Activated CD4-positive, CD25-positive, alpha-beta regulatory T cell (primary cell): ENCODE data around the gene TAP2.
"Not testable (repeated sequence)": the region's sequence is repeated elsewhere in the genome, so short reads cannot be mapped to it uniquely, and the experiment has no call there.

Source experiments
- DNase-seq, 4 experiments: peaks; one replicate each; lab custom pipeline; 2025; lab: John Stamatoyannopoulos, UW

The TAP2 gene

DNA sequence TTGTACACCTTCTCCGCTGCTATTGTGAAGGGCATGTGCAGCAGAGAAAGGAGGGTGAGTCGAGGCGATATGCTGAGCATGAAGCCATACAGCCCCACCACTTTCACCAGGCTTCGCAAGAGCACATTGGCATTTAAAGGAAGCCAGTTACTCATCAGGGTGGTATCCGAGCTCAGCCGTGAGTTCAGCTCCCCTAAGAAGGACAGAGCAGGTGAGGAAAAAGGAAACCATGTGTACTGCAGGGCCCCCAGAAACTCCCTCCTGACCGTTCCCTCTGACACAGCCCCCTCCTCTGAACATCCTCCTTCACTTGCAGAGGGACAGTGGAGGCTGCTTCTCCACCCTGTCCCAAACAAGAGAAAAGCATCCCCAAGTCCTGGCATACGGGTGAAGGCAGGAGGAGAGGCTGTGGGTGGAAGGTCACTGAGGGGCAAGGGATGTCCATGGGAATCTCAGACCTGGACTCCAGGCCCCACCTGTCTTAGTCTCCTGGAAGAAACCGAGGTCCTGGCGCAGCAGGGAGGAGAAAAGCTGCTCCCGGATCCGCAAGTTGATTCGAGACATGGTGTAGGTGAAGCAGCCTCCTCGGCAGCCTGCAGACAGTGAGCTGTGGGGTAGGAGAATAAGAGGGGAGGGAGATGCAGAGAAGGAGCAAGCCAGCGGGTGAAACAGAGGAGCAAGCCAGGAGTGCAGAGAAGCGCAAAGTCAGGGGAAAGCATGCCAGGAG is 3.2 kb downstream of the TAP2 start:
- DNase-seq = no peak

DNA sequence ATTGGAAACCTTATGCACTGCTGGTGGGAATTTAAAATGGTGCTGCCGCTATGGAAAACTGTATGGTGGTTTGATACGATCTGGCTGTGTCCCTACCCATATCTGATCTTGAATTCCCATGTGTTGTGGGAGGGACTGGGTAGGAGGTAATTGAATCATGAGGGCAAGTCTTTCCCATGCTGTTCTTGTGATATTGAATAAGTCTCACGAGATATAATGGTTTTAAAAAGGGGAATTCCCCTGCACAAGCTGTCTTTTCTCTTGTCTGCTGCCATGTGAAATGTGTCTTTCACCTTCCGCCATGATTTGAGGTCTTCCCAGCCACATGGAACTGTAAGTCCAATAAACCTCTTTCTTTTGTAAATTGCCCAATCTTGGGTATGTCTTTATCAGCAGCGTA is 4.9 kb downstream of the TAP2 start:
- DNase-seq = no peak

DNA sequence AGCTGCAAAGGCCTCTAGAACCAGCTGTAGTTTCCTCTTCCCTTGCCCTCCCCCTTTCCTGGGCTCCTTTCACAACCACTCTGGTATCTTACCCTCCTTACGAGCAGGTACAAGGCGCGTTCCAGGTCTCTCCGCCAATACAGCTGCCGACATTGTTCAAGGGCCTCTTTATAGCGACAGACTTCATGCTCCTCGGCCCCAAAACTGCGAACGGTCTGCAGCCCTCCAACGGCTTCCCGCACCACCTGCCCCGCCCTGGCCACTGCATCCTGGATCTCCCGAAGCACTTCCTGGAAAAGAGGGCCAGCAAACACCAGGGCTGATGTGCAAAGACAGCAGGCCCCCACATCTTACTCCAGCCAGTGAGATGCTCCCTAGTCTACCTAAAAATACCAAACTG is 6.0 kb downstream of the TAP2 start:
- DNase-seq = no peak

DNA sequence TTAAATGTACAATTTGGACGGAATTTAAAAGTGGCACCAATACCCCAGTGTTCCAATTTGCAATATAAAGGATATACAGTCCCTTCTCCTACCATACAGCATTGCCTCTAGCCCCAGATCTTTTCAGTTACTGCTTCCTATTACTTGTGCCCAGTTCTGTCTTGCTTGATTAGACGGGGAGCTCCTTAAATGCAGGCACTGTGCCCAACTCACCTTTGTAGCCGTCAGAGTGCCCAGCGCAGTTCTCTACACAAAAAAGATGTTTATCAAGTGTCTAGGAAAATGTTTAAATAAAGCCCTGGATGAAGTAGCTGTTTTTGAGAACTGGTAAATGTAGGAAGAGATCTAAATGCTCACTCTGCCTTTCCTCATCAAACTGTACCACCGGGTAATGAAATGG is 7.6 kb downstream of the TAP2 start:
- DNase-seq = no peak

DNA sequence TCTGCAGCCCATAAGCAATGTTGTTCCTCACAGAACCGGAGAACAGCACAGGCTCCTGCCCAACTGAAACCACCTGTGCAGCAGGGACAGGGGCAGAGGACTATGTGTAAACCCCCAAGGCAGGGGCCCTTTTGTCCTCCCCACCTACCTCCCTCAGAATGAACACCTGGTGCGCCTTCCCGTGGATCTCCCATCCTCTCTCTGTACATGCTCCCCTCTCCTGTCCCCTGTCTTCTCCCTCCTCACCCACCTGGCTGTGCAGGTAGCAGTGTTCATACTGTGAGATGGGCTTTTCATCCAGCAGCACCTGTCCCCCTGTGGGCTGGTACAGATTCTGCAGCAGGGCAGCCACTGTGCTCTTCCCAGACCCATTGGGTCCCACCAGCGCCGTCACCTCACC is 8.5 kb downstream of the TAP2 start:
- DNase-seq = no peak

DNA sequence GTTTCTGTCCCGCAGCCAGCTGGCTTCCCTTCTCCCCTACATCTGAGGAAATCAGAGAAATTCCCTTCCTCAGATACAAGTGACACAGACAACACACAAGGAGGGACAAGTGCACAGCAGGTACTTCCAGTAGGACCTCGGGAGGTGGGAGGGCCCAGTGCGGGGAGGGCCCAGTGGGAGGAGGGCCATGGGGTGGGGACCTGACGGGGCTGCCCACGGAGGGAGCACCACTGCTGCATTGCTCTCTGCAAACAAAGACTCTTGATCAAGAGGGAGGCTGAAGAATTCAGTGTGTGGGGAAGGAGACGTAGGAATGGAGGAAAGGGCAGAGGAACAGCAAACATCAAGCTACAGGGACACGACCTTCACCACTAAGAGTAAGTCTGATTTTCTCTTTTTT is 9.0 kb downstream of the TAP2 start:
- no peak for DNase-seq

DNA sequence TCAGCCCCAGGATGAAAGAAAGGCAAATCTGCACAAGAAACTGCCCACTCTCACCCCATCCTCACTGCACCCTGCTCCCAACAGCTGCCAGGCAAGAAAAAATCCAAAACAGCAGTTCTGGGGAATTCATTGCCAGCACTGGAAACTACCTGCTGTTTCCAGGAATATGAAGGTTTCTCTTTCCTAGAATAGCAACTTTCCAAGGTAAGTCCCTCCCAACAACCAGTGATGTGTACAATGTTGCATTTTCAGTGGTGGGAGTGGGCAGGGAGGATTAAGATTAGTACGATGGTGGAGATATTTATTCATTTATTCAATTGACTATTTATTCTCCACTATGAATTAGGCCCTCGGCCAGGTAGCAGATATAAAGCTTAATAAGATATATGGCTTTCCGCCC is 11.5 kb downstream of the TAP2 start:
- no peak for DNase-seq

DNA sequence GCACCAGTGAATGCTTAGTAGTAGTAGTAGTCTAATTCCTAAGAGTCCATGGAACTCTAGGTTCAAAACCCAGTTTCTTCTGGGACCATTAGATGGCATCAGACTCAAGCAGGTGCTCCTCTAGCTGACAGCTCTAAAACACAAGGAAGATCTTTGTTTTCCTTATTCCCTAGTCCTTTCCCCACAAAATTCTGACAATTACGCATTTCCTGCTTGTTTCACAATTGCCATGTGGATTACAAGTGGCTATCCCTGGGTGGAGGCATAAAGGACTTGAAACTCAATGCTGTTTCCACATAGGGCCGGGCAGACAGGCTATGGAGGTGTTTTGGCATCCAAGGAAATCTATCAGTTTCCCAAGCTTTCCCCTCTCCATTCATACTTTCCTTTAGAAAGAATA is 12.6 kb downstream of the TAP2 start:
- no peak for DNase-seq

DNA sequence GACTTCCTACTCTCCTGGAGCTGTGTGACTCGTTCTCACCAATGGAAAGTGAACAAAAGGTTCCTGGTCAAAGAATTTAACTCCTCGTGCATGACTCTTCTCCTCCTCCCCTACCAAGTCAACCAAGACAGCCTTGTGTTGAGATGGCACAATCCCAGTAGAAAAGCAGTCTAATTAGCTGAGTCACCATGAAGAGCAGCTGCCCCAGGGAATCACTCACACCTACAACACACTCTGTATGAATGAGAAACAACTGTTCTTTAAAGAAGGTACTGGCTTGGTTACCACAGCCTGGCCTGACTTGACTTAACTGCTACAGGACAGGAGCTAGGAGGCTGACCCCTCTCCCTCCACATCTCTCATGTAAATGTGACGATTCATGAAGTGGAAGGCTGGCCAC is 18.8 kb downstream of the TAP2 start:
- DNase-seq = no peak

DNA sequence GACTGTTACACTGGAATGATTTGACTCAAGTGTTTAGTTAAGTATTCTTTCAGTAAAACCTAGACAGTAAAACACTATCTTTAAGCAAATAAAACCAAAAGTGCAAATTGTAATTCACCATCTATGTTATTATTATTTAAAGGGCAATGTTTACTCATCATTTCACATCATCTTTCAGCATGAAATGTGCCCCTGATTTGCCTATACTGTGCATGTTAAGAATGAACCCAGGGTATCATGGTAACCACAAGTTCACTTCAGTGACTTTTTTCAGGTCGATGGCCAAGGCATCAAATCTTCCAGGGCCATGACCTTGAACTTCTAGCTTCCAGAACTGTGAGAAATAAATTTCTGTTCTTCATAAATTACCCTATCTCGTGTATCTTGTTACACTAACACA is 19.7 kb downstream of the TAP2 start:
- no peak for DNase-seq

DNA sequence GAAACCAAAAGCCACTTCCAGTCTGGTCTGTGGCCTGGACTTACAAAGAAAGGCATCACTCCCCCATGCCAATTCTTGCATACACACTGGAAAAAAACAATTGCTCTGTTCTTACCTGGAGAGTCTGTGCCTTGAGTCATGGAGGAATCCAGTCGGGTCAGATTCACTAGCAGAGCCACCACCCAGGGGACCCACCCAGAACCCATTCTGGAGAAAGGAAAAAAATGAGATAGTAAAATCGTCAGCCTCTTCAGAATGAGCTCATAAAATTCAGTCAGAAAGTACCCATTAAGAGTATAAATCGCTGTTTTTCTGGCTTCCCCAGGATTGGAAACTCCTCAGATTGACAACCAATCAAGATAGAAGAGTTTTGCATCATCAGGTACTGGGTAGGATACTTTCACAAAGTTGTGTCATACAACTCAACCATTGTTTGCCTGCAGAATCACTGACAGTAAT is 21.8 kb downstream of the TAP2 start, which contains the start of gene HLA-DOB:
Gene HLA-DOB (minus strand): TSS at position 257 of the 459 bp plus-strand sequence. CDS start 51 bp downstream, at position 206.
- DNase-seq = no peak

DNA sequence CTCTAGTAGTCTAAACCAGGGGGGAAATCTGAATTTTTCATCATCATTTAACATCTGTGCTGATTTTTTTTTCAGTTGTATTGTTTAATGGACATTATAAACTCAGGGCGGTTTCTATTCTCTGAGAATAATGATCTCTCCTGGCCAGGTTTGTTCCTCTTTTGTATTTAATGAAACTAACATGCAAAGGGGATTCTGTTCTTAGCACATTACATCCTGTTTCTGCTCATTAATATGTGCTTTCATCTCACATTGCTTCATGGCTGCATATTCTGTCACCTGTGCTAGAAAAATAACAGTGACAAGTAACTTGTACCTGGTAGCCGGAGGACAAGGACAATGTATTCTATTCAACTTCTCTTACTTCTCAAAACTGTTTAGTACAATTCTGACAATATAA is 22.5 kb downstream of the TAP2 start:
- DNase-seq = no peak

DNA sequence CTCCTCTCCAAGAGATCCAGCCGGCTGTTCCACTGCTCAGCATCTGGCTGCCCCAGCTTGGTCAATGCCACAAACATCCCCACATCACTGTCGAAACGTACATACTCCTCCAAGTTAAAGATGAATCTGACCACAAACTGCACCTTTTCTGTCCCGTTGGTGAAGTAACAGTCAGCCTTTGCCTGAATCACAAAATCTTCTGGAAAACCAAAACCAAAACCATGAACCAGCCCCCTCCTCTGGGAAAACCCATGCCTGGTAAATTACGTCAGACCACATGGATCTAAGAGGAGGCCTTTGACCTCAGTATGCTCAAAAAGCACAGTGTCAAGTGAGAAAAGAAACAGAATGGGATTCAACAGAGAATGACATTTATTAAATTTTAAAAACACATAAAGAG is 23.4 kb downstream of the TAP2 start:
- DNase-seq = no peak

DNA sequence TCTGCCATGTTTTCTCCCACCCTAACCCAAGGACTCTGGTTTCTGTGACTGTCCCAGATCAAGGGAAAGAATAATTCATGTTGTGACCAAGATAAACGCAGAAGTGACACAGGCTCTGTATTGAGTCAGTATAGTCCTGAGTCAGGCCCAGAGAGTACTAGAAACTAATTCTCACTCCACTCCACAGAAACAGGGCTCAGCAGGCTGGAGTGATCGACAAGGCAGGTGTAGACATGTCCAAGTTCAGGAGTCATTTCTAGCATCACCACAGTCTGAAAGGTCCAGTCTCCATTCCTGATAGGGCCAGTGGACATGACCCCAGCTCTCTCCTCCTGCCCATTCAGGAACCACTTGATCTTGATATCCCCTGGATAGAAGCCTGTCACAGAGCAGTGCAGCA is 24.4 kb downstream of the TAP2 start:
- no peak for DNase-seq

DNA sequence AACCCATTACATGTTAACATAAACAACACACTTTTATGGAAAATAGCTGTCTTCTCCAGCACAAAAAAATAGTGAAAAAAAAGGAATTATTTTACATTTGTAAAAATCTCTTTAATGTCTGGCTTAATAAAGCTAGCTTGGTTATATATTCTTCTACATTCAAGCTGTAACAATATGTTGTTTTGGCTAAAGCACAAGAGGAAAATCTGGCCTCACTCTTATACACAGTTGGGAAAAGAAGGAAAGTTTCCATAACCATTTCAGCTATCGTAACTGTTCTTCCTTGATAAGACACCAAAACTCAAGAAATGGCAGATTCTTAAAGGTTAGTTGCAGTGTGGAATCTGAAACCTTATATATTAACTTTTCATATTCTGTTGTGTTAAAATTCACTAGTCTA is 29.4 kb downstream of the TAP2 start:
- DNase-seq = no peak

DNA sequence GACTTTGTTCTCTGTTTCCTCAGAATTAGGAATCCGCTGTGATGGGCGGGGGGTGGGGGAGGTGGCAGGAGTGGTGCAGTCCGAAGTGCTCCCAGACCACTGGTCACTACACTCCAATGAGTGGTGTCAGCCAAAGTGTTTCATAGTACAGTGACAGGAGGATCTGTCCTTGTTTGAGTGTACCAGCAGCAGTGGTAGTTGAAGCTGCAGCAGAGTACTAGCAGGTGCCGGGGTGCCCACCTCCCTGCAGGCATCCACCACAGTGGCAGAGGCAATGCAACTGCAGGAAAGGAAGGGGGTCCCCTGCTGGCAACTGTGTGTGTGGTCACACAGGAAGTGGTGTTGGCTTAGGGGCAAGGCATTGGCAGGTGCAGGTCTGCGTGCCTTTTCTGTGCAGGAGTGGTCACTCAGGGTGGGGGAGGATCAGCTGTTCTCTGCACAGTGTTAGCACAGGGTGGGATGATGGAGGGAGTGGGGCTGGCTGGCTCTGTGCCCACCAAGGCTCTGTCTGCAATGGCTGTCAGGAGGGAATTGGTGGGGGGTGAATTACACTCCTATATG is 31.4 kb downstream of the TAP2 start:
- no peak for DNase-seq

DNA sequence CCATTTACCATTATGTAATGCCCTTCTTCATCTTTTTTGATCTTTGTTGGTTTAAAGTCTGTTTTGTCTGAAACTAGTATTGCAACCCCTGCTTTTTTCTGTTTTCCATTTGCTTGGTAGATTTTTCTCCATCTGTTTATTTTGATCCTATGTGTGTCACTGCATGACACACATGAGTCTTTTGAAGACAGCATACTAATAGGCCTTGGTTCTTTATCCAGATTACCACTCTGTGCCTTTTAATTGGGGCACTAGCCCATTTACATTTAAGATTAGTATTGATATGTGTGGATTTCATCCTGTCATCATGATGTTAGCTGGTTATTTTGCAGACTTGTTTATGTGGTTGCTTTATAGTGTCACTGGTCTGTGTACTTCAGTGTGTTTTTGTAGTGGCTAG is 33.1 kb downstream of the TAP2 start:
- DNase-seq = not testable (repeated sequence)

DNA sequence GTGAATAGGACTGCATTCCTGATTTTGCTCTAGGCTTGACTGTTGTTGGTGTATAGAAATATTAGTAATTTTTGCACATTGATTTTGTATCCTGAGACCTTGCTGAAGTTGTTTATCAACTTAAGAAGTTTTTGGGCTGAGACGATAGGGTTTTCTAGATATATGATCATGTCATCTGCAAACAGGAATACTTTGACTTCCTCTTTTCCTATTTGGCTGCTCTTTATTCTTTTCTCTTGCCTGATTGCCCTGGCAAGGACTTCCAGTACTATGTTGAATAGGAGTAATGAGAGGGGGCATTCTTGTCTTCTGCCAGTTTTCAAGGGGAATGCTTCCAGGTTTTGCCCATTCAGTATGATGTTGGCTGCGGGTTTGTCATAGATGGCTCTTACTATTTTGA is 35.1 kb downstream of the TAP2 start:
- no peak for DNase-seq

DNA sequence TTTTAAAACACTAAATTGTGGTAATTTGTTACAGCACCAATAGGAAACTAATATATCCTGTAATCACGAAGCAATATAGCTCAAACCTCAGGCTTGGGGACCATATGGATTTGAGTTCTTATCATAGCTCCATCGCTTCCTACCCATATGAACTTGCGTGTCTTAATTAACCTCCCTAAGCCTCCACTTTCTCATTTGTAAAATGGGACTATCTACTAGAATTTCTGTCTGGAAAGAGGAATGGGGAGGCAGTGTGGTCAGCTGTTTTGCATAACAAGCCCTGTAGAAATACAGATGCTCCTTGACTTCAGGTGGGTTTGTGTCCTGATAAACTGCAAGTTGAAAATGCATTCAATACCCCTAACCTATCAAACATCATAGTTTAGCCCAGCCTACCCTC is 38.8 kb downstream of the TAP2 start:
- DNase-seq = no peak

DNA sequence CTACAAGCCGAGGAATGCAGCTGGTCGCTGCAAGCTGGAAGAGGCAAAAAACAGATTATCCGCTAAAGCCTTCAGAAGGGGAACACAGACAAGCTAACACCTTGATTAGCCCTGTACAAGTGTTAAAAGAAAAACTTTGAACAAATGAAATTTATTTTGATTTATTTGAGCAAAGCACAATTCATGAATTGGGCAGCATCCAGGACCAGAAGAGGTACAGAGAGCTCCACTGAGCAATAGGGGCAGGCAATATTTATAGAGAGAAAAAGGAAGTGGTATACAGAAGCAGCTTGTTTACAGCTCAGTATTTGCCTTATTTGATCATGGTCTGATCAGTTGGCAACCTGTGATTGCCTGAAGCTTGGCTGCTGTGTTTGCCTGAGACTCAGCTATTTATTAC is 39.4 kb downstream of the TAP2 start:
- no peak for DNase-seq

DNA sequence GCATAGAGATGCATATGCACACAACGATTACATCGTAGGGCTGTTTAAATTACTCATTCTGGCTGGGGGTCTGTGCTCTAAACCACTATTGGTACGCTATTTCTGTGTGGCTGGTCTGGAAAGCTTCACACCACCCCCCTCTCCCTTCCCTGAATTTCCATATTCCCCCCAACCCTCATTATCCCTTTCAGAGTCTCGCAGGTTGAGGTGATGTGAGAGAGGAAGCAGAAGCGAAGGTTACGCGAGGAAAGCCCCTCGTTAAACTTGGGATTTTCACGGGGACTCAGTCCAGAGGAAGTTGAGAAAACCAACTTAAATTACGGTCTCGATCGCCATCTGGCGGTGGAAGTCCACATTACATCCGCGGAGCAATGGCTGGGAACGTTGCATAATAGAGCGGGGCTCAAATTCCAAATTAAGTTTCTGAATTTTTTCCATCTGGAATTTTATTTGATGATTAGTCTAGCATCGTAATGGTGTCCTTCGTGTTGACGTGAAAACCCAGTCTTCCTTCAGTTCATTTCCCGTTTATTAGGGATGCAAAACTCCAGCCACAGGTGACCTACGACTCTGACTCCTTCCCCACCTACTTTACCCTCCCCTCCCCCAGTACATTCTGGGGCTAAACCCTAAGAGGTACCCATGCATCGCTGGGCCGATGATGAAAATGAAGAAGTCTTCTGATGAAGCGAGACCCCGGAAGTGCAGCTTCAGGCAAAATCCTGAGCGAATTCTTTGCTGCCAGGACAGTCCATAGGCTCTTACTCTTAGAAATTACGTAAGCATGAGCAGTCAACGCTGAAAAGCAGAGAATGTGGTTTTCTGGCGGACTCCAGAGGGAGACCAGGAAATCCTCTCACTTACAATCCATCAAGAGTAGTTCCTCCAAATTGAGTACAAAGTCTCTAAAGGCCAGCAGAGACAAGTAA is 41.4 kb downstream of the TAP2 start:
- peak; percentile 38 to 81 (median 54) for DNase-seq

DNA sequence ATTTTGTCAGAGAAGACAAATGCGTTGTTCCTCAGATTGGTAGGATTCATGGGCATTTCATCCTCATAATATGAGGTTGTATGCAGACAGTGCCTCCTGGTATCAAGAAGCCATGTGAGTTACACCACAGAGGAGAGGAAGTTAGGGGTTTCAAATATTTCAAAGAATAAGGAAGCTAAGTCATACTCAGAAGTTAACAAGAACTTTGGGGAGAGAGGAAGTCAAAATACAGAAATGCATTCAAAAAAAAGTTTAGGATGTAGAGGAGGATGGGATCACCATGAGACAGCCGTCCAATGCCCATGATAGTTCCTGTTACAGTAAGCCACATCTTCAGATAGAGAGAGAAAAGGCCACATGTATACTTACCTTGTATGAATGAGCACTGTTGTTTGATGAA is 44.0 kb downstream of the TAP2 start:
- DNase-seq = no peak

DNA sequence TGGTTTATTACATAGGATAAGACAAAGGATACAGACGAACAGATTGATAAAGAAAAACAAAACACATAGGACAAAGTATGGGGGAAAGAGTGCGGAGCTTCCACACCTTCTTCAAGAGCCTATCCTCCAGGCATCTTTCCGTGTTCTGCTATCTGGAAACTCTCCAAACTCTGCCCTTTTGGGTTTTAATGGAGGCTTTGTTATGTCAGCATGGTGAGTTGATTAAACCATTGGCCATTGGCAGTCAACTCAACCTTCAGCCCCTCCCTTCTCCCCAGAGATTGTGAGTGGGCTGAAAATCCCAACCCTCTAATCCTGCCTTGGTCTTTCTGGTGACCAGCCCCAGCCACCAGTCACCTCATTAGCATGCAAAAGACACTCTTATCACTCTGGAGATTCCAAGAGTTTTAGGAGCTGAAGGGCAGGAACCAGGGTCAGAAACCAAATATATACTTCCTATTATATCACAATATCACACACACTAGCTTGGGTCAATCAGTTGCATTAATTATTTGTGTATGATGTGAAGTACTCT is 45.6 kb downstream of the TAP2 start:
- DNase-seq = no peak
